Adrenal gland (tissue), 5 donors: ENCODE measurements around the gene UTP11.

Experiments
- CTCF ChIP-seq, 6 experiments: fragments of 450-650 bp in 4 of 6; fragments of 200-600 bp in 2 of 6; sonication (generic) in 1 of 6; IDR thresholded peaks; 1 replicate in 5 of 6; 2 replicates in 1 of 6; pipeline versions ENCODE4 v1.5.1 to v1.8.0; 2016 to 2021; ENCODE audit warnings: antibody characterized with exemption in 6 of 6, mild to moderate bottlenecking in 2 of 6, moderate library complexity in 1 of 6
- POLR2A ChIP-seq, 2 donors: fragments of 450-650 bp; IDR thresholded peaks; one replicate each; pipeline ENCODE4 v1.6.1; 2017; ENCODE audit warnings: antibody characterized with exemption in 2 of 2, mild to moderate bottlenecking in 2 of 2, moderate library complexity in 1 of 2
- donor health status: DM: no; HTN: no; CAD: no.

GRCh38 chr1:38052750-38053415 lies 40.3 kb downstream of the UTP11 start:
- TF ChIP-seq CTCF (IDR thresholded peaks at IDR 0.05) (no peak), POLR2A (IDR thresholded peaks at IDR 0.05) (no peak)
